Measurements from ENCODE around the gene KDM8.

KDM8 gene

DNA sequence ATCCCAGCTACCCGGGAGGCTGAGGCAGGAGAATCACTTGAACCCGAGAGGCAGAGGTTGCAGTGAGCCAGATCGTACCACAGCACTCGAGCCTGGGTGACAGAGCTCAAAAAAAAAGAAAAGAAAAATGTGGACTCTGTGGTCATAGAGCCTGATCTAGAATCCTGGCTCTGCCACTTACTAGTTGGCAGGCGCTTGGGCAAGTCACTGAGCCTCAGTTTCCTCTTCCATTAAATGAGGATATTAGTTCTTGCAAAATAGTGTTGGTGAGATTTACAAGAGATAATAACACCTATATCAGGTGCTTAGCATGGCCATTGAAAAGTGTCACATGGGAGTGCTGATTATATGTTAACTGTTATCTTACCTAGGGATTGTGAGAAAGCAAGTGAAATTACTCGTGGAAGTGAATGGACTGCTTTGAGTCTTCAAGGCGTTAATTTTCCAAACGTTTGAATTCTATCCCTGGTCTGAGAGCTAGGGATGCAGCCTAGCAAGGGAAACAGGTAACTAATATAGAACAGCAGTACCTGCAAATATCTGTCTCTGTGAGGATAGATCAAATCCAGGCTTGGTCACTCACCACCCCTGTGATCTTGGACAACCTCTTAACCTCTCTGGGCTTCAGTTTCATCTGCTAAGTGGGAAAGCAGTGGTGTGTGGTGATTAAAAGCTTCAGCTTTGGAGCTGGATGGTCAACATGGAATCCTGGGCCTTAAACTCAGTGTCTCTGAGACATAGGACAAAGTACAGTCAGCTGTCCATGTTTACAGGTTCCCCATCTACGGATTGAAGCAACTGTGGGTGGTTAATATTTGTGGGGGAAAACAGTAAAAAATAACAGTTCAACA, 66.2 kb downstream of the KDM8 start:
- no peak for DNase-seq (ENCODE audit: low spot score)

DNA sequence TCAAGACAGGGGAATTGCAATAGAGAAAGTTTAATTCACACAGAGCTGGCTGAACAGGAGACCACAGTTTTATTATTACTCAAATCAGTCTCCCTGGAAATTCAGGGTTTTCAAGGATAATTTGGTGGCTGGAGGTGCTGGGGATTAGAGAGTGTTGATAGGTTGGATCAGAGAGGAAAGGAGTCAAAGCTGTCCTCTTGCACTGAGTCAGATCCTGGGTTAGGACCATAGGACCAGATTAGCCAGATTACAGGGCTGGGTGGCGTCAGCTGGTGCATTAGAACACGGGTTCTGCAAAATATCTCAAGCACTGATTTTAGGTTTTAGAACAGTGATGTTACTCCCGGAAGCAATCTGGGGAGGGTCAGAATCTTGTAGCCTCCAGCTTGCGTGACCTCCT, 67.0 kb downstream of the KDM8 start:
- DNase-seq (ENCODE audit: low spot score) = no peak

All from hematopoietic multipotent progenitor cell treated with erythropoietin and hydrocortisone succinate and interleukin-3 and kit ligand, for 17 days (in vitro differentiated cells).